IMR-90 (cell line): ENCODE measurements around the gene C6orf47.

ENCODE experiments used
- POLR2A ChIP-seq: IDR thresholded peaks from 2 replicates; pipeline ENCODE4 v1.6.1; 2012; ENCODE audit warnings: mild to moderate bottlenecking, low read depth, low read length
- SMC3 ChIP-seq: fragments of 150-350 bp; IDR thresholded peaks from 2 replicates; pipeline ENCODE4 v1.6.1; 2016; ENCODE audit warnings: low read depth, mild to moderate bottlenecking, antibody characterized with exemption, low read length, moderate library complexity
- TF ChIP-seq, protein P1 (sequence below): conservative IDR thresholded peaks from 2 replicates; pipeline ENCODE4 v1.5.1; 2012; ENCODE audit warnings: mild to moderate bottlenecking, low read depth, low read length, improper control_type of control experiment

GRCh38 chr6:31643818-31644454 lies 16.6 kb downstream of the C6orf47 start:
- TF ChIP-seq, protein P1, sequence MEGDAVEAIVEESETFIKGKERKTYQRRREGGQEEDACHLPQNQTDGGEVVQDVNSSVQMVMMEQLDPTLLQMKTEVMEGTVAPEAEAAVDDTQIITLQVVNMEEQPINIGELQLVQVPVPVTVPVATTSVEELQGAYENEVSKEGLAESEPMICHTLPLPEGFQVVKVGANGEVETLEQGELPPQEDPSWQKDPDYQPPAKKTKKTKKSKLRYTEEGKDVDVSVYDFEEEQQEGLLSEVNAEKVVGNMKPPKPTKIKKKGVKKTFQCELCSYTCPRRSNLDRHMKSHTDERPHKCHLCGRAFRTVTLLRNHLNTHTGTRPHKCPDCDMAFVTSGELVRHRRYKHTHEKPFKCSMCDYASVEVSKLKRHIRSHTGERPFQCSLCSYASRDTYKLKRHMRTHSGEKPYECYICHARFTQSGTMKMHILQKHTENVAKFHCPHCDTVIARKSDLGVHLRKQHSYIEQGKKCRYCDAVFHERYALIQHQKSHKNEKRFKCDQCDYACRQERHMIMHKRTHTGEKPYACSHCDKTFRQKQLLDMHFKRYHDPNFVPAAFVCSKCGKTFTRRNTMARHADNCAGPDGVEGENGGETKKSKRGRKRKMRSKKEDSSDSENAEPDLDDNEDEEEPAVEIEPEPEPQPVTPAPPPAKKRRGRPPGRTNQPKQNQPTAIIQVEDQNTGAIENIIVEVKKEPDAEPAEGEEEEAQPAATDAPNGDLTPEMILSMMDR = no peak
- no peak for TF ChIP-seq SMC3
- no peak for TF ChIP-seq POLR2A
